HG03378 (cell line): ENCODE results near the gene SETD3.
A peak's percentile ranks its signal among the peaks of the same experiment; 100 is the strongest.

ENCODE experiments used
- ATAC-seq: cut with Tn5 transposase; IDR thresholded peaks from one replicate; pipeline ENCODE4 v1.9.1; 2021; ENCODE audit warnings: mild to moderate bottlenecking, moderate library complexity; ENCODE audit not compliant: unreplicated experiment

Gene SETD3

DNA sequence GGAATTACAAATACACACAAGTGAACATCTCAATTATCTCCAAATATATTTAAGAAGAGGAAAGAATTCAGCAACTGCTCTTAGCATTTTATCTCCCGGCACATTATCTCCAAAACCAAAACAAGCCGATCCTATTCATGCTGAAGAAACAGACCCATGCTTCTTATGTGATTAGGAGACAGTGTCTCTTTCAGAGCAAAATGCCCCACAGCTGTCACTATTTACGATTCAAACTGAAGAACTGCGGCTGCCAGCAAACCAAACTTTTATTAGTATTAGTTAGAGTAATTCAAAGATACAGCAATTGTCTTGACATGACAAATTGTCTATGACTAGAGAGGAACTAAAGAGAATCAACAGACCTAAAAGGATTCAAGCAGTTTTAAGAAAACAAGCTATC is 79.4 kb downstream of the SETD3 start:
- ATAC-seq: no peak

DNA sequence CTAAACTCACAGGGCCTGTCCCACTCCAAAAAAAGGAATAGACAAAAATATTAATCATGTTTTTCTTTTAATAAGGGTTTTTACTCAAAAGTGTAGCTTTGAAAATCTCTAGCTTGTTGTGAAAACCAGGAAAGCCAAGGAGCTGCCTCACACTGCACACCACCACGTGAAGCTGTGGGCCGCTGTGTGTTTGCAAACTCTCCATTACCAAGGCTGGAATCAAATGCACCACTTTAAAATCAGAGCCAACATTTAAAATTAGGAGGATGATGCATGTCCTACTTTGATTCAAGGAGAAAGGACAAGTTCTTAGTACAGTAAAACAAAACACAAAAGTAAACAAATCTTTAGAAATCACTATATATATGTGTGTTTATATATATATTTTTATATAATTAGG is 83.0 kb downstream of the SETD3 start:
- no peak for ATAC-seq

DNA sequence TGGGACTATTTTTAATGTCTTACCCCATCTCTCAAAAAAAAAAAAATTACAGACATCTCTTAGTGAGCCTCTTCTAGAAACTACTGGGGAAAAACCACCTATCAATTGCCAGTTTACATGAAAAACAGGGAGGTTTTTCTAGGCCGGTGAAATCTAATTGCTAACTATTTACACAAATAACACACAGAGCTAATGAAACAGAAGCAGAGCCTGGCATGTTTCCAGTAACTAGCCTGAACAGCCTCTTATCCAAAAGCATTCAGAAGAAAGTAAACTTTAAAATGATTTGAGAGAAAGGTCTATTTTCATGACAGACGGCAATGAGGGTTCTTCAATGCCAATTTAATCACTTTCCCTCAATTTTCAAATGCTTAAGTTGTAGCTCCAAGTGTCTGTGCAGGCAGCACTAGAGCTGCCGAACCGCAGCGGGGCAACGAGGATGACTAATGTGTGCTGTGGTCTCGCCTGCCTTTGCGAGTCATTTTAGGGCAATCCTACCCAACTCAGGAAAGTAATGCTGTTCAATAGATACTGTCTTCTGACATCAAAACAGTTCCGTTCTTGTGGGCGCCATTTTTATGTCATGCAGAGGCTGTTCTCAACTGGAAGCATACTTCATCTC is 84.6 kb downstream of the SETD3 start:
- no peak for ATAC-seq

DNA sequence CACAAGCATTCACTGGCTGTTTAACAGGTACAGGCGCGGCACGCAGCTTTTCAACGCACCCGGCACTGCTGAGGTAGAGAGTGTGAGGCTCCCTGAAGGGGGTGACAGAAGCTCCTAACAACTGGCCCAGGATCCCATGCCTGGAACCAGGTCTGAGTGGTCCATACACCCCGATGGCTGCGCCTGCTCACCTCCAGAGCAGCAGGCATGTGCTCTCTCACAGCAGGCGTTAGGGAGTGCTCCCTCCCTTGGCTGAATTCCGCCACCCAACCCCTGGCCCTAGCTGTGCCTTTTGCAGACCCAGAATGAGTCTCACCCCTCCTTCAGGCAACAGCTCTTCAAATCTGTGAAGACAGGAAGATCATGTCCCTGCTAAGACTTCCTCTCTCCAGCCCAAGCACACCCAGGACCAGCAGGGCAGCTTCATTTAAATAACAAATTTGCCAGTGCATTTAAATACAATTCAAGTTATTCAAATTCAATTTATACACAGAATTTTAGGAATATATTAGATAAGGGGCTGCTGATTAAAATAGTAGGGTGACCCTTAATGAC is 86.0 kb downstream of the SETD3 start:
- ATAC-seq: no peak

DNA sequence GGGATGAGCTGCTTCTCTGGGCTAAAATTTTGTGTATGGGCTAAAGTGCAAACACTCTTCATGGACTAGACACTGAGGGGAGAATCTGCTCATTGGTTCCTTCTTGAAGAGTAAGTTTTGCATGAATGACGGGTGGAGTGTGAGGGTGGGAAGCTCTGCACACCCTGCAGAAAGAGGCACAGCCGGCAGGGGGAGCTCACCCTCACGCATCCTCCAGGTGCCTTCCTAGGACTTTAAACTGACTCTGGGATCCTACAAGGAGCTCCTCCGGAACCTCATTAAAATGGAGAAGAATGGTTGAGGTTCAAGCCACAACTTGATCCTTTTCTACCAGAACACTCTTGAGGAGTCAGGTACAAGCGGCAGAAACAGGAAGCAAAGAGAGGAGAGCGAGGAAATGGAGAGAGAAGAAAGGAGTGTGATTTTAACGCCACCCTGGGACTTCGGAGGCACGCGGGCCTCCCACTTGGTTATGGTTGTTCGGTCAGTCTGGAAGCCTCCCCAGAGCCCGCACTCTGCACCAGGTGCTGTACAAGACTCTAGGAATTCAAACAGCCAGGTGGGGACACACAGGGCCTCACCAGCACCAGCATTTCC is 87.5 kb downstream of the SETD3 start:
- ATAC-seq: no peak

DNA sequence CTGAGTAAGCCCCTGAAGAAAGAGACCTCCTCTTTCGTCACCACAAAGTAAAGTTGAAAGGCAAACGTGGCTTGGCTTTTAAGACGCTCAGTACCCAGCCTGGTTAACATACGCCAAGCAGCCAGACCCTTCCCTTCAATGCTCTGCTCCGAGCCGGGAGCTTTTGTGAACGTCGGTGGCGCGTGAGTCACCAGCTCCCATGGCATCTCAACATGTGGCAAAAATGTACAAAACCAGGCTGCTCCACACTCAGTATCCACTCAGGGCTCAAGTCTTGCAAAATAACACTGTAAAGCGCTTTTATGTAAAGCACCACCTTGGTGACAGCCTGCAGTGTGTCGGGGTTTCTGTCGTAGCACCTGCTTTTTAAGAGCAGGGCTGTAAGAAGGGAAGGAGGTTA is 89.0 kb downstream of the SETD3 start:
- ATAC-seq: no peak

DNA sequence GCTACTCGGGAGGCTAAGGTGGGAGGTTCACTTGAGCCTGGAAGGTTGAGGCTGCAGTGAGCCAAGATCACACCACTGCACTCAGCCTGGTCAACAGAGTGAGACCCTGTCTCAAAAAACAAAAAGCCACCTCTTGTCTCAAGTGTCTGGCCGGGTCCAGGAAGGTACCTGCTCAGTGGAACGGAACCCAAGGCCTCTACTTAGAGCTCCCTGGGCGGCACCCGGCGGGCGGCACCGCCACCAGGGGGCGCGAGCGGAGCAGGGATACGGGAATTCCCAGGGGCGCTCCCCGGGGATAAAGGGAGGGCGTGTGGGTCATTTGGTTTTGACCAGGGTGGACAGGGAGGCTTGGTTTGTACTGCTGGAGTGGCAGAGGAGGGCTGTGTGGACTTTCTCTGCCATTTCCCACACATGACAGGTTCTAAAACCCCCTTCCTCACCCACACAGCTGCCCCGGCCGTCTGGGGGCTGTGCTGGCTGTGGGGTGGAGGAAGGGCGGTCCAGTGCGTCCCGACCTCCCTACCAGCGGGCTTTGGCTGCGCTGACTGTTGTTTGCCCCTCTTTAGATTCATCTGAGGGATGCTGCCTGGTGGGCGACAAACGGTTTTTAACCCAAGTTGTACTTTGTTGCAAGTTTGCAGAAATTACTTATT is 91.4 kb downstream of the SETD3 start:
- ATAC-seq: no peak

DNA sequence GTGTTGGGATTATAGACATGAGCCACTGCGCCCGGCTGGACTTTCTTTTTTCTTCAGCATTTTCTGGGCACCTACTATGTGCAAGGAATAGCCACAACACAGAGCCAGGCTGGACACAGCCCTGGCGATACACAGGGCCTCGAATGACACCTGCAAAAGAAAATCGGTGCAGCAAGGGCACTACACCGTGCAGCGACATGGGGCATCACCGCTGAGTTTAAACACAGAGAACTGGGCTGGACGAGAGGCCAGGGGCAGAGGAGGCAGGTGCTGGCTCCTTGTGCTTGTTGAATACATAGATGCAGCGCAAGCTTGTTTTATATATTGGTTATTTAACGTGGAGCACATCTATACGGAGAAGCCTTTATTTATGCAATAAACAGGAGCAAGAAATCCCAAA is 92.4 kb downstream of the SETD3 start:
- no peak for ATAC-seq

DNA sequence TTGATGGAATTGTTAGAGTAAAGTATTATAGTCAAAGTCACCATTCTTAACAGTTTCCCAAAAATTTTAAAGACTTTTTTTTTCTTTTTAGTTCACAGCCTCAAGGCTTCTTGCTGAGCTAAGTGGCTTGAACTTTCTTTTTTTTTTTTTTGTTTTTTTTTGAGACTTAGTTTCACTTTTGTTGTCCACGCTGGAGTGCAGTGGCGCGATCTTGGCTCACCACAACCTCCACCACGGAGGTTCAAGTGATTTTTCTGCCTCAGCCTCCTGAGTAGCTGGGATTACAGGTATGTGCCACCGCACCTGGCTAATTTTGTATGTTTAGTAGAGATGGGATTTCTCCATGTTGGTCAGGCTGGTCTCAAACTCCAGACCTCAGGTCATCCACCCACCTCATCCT is 92.8 kb downstream of the SETD3 start:
- ATAC-seq: no peak

DNA sequence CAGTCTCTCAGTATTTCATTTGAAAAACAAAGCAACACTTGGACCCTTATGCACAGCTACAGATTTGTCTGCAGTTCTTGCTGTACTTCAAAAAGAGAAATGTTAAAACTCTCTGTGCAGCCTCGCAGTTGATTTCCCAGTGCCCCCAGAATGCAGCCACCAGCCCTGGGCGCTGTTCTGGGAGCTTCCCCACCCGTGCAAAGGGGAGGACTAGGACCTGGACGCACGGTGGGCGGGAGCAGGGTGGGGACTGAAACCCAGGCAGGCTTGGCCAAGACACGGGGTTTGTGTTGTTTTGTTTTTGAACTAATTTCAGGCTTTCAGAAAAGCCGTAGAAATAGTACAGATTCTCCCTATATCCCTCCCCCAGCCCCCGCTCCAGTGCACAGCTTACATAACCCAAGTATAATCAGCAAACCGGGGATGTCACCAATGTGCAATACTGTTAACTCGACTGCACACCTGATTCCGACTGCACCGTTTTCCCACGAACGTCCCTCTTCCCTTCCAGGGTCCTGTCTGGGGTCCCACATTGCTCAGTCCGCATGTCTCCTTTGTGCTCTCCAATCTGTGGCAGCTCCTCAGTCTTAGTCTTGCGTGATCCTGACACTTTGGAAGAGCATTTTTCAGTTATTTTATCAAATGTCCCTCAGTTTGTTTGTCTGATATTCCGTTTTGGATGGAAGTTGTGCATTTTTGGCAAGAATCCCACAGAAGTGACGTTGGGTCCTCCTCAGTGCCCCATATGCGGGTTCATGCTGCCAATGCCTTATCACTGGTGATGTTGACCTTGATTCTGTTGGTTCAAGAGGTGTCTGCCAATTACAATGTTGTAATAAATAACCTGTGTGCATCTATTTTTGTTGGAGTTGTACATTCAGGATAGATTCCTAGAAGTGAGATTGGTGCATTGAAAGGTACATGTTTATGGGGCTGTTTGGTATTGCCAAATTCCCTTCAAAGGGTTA is 95.9 kb downstream of the SETD3 start:
- no peak for ATAC-seq

DNA sequence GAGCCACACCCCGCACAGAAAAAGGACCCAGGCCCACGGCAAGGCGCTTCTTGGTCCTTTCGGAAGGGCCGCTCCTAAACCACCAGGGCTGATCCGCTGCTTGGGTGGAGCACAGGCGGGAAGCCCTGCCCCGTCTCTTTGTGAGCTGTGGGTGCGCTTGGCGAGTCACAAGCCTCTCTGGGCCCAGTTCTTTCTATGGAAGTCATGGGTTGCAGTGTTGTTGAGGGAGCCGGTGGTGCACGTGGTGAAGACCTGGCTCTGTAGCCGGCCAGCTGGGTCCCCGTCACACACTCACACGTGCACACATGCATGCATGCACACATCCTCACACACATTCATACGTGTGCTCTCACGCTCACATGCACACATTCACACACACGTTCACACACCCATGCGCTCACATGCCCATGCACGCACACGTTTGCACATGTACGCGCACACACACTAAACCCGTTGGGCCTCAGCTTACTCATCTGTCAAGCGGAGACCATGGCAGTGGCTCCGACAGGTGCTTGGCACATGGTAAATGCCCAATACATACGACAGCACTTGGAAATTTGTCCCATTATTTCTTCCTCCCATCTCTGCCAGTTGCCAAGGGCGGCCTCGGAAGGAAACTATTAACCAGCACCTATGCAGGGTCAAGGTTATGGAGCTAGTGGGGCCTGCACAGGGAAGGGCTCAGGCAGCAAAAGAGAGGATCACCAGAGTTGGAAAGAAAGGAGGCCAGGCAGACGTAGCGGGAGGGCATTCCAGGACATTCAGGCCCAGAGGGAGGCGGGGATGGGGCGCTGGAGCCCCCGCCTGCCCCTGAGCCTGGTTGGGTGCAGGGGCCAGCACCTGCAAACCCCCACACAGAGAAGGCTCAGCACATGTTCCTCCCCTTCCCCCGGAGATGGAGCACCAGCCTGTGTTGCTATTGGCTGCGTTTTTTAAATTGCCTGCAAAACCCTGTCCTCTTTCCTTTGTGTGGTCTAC is 96.9 kb downstream of the SETD3 start:
- ATAC-seq: no peak

DNA sequence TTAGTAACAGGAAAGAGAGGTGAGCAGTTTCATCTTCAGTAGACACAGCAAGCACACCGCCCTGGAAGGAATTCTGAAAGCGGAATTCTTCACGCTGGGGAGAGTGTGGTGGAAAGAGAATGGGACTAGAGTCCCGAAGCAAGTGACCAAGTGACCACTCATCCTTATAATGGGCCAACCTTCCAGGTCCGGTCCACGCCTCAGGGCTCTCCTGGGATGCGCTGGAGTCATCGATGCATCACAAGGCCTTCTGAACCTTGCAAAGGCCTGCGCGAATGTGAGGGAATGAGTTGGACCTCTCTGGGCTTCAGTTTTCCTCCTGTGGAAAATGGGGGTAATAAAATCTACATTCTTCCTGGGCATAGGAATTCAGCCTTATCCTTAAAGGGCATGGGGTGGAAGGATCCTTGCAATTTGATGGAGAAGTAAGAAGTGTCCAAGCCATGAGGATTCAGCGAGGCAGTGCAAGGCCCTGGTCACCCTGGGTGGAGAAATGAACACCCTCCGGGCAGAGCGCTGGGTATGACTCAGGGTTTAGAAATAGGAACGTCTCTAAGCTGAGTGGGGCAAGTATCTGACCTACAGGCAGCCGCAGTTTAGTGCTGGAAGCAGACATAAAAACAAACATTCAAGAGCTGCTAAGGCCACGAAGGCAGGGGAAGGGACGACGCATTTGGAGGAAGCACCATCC is 97.7 kb downstream of the SETD3 start:
- ATAC-seq: no peak

DNA sequence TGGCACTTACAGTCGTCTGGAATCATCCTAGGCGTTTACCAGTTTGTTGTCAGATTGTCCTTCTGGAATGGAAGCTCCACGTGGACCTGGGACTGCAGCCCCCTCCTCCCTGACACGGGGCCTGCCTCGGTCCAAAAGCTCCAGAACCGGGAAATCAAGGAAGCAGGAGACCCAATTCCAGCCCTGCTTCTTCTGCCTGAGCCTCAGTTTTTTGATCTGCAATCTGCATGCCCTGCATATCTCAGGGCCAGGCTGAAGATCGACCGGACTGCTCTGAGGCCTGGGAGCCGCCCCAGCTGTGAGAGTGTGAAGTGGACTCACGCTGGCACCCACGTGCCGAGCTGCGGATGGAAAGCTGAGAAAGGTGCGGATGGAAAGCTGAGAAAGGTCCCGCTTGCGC is 98.6 kb downstream of the SETD3 start:
- ATAC-seq: no peak

DNA sequence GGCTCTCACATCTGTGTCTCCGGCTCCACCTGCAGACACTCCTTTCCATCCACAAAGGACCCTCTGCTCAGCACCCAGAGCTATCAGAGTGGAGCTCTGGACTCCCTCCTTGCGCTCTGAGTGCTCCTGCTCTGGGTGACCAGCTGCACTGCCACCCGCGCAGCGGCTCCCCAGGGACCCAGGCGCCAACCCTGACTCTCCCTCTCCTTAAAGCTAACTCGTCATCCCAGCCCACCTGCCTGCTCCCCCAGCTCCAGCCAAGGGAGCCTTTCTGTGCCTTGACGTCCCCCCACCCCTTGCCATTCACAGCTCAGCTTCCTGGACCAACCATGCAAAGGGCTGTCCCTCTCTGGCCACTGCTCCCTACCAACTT is 99.0 kb downstream of the SETD3 start:
- no peak for ATAC-seq

DNA sequence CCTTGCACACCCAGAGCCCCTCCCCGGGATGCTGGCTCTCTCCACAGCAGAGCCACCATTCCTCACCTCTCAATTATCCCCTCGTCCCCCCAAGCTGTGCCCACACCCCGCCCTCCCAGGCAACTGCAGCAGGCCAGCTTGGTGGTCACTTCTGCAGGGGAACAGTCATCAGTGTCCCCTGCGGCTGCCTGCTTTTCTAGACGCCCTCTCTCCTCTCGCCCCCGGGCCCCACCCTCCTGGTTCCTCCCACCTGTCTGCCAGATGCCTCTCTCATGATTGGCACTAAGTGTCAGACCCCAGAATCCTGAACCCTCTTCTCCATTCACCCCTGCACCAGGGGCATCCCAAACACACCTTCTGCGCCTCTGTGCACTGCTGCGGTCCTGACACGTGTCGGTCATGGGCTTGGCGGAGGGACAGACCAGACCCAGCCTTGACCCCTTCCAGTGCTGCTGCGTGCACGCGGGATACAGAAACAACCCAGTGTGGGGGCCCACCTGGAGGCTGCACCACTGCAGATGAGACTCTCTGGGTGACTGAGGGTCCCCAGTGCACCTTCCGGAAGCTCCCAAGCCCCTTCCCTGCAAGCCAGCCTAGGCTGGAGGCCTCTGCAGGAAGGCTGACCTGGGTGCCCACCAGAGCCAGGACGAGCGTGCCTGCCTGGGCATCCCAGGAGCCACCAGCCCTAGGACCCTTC is 99.5 kb downstream of the SETD3 start:
- no peak for ATAC-seq

DNA sequence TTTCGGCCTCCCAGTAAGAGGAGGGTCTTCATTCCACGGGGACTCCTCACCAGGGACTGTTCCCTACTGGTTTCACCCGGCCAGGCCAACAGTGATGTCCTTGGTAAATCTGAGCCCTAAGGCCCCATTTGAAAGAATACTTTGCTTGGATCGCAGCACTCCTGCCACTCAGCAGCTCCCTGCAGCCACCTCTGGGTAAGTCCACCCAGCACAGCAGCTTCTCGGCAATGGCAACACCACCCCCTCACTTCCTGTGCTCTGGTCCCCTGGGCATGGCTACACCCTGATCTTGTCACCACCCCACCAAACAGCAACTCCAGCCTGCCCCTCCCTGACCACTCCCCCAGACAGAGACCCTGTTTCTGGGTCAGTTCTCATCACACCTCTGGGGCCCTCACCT is 100.3 kb downstream of the SETD3 start:
- peak; percentile 77 for ATAC-seq

DNA sequence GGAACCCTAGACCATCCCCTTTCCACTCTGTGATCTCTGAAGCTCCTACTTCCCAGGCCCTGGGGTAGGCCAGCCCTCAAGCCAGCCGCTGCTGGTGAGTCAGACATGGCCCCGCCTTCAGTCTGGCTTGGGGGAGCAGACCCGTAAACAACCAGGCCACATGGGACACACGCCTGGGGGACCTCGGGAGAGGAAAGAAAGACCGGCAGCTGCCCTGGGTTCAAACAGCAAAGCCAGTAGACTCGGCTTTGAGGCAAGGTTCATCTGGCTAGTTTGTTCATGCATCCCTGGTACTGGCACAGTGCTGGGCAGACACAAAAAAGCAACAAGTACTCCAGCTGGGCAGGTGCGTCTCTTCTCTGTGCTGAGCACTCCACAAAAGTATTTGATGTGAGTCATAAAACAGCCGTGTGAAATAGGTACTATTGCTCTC is 101.9 kb downstream of the SETD3 start:
- ATAC-seq: no peak

DNA sequence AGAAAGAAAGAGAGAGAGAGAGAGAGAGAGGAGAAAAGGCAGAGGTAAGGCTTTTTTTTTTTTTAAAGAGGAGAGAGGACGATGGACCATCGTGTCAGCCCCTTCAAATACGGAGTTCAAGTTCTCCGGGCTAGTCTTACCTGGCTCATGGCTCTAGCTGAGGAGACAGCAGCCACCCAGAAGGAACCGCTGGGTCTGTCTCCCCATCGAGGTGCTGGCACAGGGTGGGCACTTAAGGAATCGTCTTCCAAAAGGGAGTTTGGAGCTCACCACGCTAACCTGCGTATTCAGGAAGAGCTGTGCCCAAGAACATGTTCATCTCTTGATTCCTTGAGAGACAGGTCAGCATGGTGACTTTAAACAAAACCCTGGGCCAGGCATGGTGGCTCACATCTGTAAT is 102.7 kb downstream of the SETD3 start:
- ATAC-seq: no peak

DNA sequence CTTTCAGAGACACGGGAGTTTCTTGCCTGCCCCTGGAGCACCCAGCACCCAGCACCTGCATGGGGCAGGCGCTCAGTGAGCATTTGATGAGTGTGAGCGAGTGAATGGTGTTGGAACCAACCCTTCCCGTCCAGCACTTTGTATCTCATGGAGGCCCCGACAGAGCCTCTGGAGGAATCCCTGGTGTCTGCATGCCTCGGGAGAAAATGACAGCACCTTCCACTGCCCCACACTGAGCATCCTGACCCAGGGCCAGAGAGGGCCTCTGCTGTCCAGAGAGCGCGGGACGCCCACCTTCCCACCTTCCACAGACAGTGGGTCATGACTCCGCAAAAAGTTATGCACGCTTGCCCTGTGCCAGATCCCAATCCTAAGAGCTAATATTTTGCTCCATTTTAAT is 105.7 kb downstream of the SETD3 start:
- no peak for ATAC-seq
